ENCODE data around the gene TMEM131.
"Not testable (repeated sequence)": the region's sequence is repeated elsewhere in the genome, so short reads cannot be mapped to it uniquely, and the experiment has no call there.

TMEM131 gene

GRCh38 chr2:97957432-97958183 is 38.1 kb downstream of the TMEM131 start:
- no peak for DNase-seq (ENCODE audit: low read depth)

DNA sequence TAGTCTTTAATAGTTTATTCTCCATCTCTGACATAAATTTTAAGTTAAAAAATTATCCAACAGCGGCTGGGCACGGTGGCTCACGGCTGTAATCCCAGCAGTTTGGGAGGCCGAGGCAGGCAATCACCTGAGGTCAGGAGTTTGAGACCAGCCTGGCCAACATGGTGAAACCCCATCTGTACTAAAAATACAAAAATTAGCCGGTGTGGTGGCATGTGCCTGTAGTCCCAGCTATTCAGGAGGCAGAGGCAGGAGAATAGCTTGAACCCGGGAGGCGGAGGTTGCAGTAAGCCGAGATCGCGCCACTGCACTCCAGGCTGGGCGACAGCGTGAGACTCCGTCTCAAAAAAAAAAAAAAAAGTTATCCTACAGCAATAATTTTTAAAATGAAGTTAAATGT is 39.0 kb downstream of the TMEM131 start:
- DNase-seq (ENCODE audit: low read depth): not testable (repeated sequence)

DNA sequence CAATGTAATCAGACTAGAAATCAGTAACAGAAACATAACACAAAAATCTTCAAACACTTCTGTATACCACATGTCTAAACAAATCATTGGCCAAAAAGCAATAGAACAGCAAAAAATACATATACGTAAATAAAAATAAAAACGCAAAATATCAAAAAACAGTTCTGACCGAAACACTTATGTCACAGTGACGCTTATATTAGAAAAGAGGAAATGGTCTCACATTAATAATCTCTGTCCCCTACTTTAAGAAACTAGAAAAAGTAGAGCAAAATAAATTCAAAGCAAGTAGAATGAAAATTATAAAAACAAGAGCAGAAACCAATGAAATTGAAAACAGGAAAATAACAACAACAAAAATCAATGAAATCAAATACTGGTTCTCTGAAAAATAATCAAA is 41.9 kb downstream of the TMEM131 start:
- no peak for DNase-seq (ENCODE audit: low read depth)

DNA sequence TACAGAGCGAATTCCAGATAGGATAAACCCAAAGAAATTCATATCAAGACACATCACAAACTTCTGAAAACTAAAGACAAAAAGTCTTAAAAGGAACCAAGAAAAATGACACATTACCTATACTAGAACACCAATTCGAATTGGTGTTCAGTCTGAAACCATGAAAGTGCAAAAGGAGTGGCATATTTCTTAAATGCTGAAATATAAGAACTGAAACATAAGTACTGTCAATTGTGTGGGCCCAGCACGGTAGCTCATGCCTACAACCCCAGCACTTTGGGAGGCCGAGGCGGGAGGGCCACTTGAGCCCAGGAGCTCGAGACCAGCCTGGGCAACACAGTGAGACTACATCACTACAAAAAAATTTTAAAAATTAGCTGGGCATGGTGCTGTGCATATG is 43.4 kb downstream of the TMEM131 start:
- no peak for DNase-seq (ENCODE audit: low read depth)

GRCh38 chr2:97951155-97951680 is 44.5 kb downstream of the TMEM131 start:
- DNase-seq (ENCODE audit: low read depth): peak; percentile 53

GRCh38 chr2:97950329-97951154 is 45.2 kb downstream of the TMEM131 start:
- peak; percentile 90 for DNase-seq (ENCODE audit: low read depth)

- no peak for DNase-seq (ENCODE audit: low read depth)
Measured at GRCh38 chr2:97948926-97949325, 46.8 kb downstream of the TMEM131 start.

GRCh38 chr2:97945791-97946190 is 50.0 kb downstream of the TMEM131 start:
- no peak for DNase-seq (ENCODE audit: low read depth)

- no peak for DNase-seq (ENCODE audit: low read depth)
Measured at GRCh38 chr2:97936881-97937280, 58.9 kb downstream of the TMEM131 start.

GRCh38 chr2:97936199-97936598 is 59.5 kb downstream of the TMEM131 start:
- no peak for DNase-seq (ENCODE audit: low read depth)

- peak; percentile 36 for DNase-seq (ENCODE audit: low read depth)
Measured at GRCh38 chr2:97935719-97936161, 60.0 kb downstream of the TMEM131 start.

DNA sequence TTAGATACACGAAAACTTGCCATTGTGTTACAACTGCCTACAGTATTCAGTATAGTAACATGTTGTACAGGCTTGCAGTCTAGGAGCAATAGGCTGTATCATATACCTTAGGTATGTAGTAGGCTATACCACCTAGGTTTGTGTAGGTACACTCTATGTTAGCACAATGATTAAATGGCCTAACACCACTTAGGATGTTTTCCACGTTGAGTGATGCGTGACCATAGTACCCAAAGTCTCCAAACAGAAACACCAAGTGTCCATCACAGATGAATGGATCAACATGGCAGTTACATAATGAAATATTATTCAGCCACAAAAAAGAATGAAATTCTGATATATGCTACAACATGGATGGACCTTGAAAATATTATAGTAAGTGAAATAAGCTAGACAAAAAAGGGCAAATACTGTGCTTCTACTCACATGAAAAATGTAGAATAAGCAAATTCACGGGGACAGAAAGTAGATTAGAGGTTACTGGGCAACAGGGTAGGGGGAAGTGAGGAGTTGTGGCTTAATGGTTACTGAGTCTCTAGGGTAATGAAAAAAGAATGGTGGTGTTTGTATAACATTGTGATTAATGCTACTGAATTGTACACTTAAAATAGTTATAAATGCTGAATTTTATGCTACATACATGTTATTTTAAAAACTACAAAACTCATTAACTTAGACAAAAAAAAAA is 62.6 kb downstream of the TMEM131 start:
- no peak for DNase-seq (ENCODE audit: low read depth)

GRCh38 chr2:97931858-97932225 is 63.9 kb downstream of the TMEM131 start:
- DNase-seq (ENCODE audit: low read depth): no peak

GRCh38 chr2:97931118-97931857 is 64.5 kb downstream of the TMEM131 start:
- no peak for DNase-seq (ENCODE audit: low read depth)

- no peak for DNase-seq (ENCODE audit: low read depth)
Measured at GRCh38 chr2:97928591-97928990, 67.2 kb downstream of the TMEM131 start.

GRCh38 chr2:97926946-97927345 is 68.8 kb downstream of the TMEM131 start:
- DNase-seq (ENCODE audit: low read depth): no peak

- DNase-seq (ENCODE audit: low read depth): no peak
Measured at GRCh38 chr2:97924194-97924593, 71.6 kb downstream of the TMEM131 start.

DNA sequence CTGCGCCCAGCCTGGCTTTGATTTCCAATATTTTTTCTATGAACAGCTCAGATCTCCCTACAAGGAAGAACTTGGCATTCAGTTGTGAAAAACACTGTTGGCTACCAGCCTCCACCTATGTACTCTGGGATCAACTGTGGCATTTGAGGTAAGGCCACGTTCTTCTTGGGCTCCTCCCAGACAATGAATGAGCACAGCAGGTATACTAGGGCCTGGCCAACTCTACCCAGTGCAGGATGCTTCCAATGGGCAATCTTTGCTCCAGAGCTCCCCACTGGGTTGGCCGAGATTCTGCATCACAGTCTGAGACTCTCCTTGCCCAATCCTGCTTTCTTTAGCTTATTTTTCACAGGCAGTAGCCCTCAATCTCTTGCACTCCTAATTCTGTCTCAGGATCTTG is 75.9 kb downstream of the TMEM131 start:
- no peak for DNase-seq (ENCODE audit: low read depth)

DNA sequence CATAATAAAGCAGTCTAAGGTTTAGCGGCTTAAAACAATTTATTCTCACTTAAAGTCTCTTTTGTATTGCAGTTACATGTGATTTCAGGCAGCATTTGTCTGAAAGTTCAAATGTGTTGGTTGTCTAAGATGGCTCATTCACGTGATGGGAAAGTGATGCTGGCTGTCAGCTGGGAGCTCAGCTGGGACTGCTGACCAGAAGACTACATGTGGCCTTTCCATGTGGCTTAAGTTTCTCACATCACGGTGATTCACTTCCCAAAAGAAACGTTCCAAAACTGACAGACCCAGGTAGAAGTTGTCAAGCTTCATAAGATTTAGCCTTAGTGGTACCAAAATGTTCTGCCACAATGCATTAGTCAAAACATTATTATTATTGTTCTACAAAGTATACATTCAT is 76.9 kb downstream of the TMEM131 start:
- no peak for DNase-seq (ENCODE audit: low read depth)

GRCh38 chr2:97917668-97918067 is 78.1 kb downstream of the TMEM131 start:
- not testable (repeated sequence) for DNase-seq (ENCODE audit: low read depth)

- no peak for DNase-seq (ENCODE audit: low read depth)
Measured at GRCh38 chr2:97914691-97915213, 81.0 kb downstream of the TMEM131 start.

- no peak for DNase-seq (ENCODE audit: low read depth)
Measured at GRCh38 chr2:97913846-97914245, 81.9 kb downstream of the TMEM131 start.
